ENCODE data around the gene RUNX3. TPM values are rescaled to one million over a fixed set of nuclear protein-coding genes. Genes with fewer than 3 reads are reported as not detected.

Gene RUNX3
- total and polyA plus RNA-seq, 4 donors = 0.43 to 1.1 (median 0.88) TPM

DNA sequence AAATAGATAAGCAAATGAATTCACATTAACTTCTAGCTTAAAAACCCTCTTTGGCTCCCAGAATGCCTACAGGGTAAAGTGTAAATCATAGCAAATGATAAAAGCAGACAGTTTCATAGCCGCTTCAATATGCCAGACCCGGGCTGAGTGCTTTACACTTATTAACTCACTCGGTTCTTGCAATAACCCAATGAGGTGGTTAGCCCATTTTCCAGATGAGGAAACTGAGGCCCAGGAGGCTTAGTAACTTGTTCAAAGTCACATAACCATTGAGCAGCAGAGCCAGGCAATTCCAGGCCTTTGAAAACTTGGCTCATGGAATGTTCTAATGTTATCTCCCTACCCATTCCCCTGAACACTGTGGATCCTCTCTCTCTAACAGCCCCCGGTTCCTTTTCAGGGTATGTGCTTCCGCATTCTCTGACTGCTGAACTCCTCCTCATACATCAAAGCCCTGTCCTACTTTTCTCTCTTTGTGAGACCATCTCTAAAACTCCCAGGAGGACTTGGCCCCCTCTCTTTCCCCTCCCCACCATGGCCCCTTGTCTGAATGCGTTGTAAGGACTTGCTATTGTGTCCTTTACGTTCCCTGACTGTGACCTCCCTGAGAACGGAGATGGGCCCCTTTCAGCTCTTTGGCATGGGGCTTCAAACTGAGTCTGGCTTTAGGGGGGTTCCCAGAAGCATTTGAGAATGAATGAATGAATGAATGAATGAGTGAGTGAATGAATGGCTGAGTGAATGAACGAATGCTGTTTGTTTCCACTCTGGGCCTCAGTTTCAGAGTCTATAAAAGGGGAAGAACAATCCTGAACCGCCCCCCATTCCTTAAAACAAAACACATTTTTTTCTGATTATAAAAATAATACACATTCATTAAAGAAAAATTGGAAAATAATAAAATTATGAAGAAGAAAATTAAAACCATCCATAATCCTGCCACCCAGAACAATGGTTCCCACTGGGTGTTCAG, 15.6 kb upstream of the RUNX3 start:
- Histone ChIP-seq H3K4me3 (ENCODE audit: low read depth in 1 of 3, low read length in 3 of 3) (no peak overlapping the region), H3K9me3 (ENCODE audit: control insufficient read depth in 4 of 4, low read length in 3 of 4) (no peaks in the 10 kb centered on the region), H3K27ac (ENCODE audit: low read depth in 1 of 2, low read length in 2 of 2) (no peak overlapping the region), H3K4me1 (ENCODE audit: control insufficient read depth in 4 of 4, insufficient read depth in 4 of 4, low read length in 3 of 4) (peaks cover 0 to 6% (median 2%) of the 10 kb centered on the region in 4 donors), H3K36me3 (ENCODE audit: control insufficient read depth in 4 of 4, insufficient read depth in 3 of 4, low read depth in 1 of 4, low read length in 3 of 4) (no peaks in the 10 kb centered on the region), H3K9ac (ENCODE audit: low read depth in 1 of 2, low read length in 2 of 2) (no peak overlapping the region), H3K27me3 (ENCODE audit: control insufficient read depth in 4 of 4, insufficient read depth in 4 of 4, low read length in 3 of 4) (no peaks in the 10 kb centered on the region)
- no peak for DNase-seq (ENCODE audit: low spot score)
- no peak for TF ChIP-seq FOXA2 (IDR thresholded peaks at IDR 0.05)
- 92% methylated on average over 10 of the region's 10 CpGs for WGBS

- no peak overlapping the region for H3K9ac ChIP-seq (ENCODE audit: low read depth in 1 of 2, low read length in 2 of 2)
- H3K27me3 ChIP-seq (ENCODE audit: control insufficient read depth in 4 of 4, insufficient read depth in 4 of 4, low read length in 3 of 4) = no peaks in the 10 kb centered on the region
- no peak for DNase-seq (ENCODE audit: low spot score)
- peaks cover 0 to 6% (median 2%) of the 10 kb centered on the region in 4 donors for H3K4me1 ChIP-seq (ENCODE audit: control insufficient read depth in 4 of 4, insufficient read depth in 4 of 4, low read length in 3 of 4)
- no peaks in the 10 kb centered on the region for H3K36me3 ChIP-seq (ENCODE audit: control insufficient read depth in 4 of 4, insufficient read depth in 3 of 4, low read depth in 1 of 4, low read length in 3 of 4)
- H3K4me3 ChIP-seq (ENCODE audit: low read depth in 1 of 3, low read length in 3 of 3) = no peak overlapping the region
- no peaks in the 10 kb centered on the region for H3K9me3 ChIP-seq (ENCODE audit: control insufficient read depth in 4 of 4, low read length in 3 of 4)
- TF ChIP-seq FOXA2 (IDR thresholded peaks at IDR 0.05) (no peak), RXRA (IDR thresholded peaks at IDR 0.05) (no peak), SP1 (IDR thresholded peaks at IDR 0.05) (no peak)
- TF ChIP-seq, protein P1, sequence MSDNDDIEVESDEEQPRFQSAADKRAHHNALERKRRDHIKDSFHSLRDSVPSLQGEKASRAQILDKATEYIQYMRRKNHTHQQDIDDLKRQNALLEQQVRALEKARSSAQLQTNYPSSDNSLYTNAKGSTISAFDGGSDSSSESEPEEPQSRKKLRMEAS (IDR thresholded peaks at IDR 0.05) = no peak
- no peak overlapping the region for H3K27ac ChIP-seq (ENCODE audit: low read depth in 1 of 2, low read length in 2 of 2)
- WGBS = 96% methylated on average over 3 of the region's 3 CpGs
Observed at GRCh38 chr1:24944318-24944717, 14.2 kb upstream of the RUNX3 start.

- Histone ChIP-seq H3K9ac (ENCODE audit: low read depth in 1 of 2, low read length in 2 of 2) (no peak overlapping the region), H3K4me3 (ENCODE audit: low read depth in 1 of 3, low read length in 3 of 3) (no peak overlapping the region), H3K4me1 (ENCODE audit: control insufficient read depth in 4 of 4, insufficient read depth in 4 of 4, low read length in 3 of 4) (peaks cover 0 to 6% (median 2%) of the 10 kb centered on the region in 4 donors), H3K36me3 (ENCODE audit: control insufficient read depth in 4 of 4, insufficient read depth in 3 of 4, low read depth in 1 of 4, low read length in 3 of 4) (no peaks in the 10 kb centered on the region), H3K27me3 (ENCODE audit: control insufficient read depth in 4 of 4, insufficient read depth in 4 of 4, low read length in 3 of 4) (no peaks in the 10 kb centered on the region), H3K27ac (ENCODE audit: low read depth in 1 of 2, low read length in 2 of 2) (no peak overlapping the region), H3K9me3 (ENCODE audit: control insufficient read depth in 4 of 4, low read length in 3 of 4) (no peaks in the 10 kb centered on the region)
- 86% methylated on average over 19 of the region's 19 CpGs for WGBS
- TF ChIP-seq HNF4G (IDR thresholded peaks at IDR 0.05) (no peak), SP1 (IDR thresholded peaks at IDR 0.05) (no peak), YY1 (IDR thresholded peaks at IDR 0.05) (no peak), FOXA1 (IDR thresholded peaks at IDR 0.05) (no peak), FOXA2 (IDR thresholded peaks at IDR 0.05) (no peak), JUND (IDR thresholded peaks at IDR 0.05) (no peak), HNF4A (conservative IDR thresholded peaks at IDR 0.05) (no peak), TAF1 (conservative IDR thresholded peaks at IDR 0.05) (no peak), RXRA (IDR thresholded peaks at IDR 0.05) (no peak), GABPA (IDR thresholded peaks at IDR 0.05 in 1 of 2, conservative IDR thresholded peaks at IDR 0.05 in 1 of 2) (no peak), EGR1 (IDR thresholded peaks at IDR 0.05; ENCODE audit: low read depth in 2 of 2) (no peak), CTCF (IDR thresholded peaks at IDR 0.05; ENCODE audit: low read depth, low read length, missing input control) (no peak), RAD21 (IDR thresholded peaks at IDR 0.05) (no peak)
- TF ChIP-seq, protein P1 (IDR thresholded peaks at IDR 0.05) = no peak
- TF ChIP-seq, protein P2, sequence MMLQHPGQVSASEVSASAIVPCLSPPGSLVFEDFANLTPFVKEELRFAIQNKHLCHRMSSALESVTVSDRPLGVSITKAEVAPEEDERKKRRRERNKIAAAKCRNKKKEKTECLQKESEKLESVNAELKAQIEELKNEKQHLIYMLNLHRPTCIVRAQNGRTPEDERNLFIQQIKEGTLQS (IDR thresholded peaks at IDR 0.05) = no peak
- TF ChIP-seq, protein P3, sequence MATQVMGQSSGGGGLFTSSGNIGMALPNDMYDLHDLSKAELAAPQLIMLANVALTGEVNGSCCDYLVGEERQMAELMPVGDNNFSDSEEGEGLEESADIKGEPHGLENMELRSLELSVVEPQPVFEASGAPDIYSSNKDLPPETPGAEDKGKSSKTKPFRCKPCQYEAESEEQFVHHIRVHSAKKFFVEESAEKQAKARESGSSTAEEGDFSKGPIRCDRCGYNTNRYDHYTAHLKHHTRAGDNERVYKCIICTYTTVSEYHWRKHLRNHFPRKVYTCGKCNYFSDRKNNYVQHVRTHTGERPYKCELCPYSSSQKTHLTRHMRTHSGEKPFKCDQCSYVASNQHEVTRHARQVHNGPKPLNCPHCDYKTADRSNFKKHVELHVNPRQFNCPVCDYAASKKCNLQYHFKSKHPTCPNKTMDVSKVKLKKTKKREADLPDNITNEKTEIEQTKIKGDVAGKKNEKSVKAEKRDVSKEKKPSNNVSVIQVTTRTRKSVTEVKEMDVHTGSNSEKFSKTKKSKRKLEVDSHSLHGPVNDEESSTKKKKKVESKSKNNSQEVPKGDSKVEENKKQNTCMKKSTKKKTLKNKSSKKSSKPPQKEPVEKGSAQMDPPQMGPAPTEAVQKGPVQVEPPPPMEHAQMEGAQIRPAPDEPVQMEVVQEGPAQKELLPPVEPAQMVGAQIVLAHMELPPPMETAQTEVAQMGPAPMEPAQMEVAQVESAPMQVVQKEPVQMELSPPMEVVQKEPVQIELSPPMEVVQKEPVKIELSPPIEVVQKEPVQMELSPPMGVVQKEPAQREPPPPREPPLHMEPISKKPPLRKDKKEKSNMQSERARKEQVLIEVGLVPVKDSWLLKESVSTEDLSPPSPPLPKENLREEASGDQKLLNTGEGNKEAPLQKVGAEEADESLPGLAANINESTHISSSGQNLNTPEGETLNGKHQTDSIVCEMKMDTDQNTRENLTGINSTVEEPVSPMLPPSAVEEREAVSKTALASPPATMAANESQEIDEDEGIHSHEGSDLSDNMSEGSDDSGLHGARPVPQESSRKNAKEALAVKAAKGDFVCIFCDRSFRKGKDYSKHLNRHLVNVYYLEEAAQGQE (IDR thresholded peaks at IDR 0.05) = no peak
- TF ChIP-seq, protein P4, sequence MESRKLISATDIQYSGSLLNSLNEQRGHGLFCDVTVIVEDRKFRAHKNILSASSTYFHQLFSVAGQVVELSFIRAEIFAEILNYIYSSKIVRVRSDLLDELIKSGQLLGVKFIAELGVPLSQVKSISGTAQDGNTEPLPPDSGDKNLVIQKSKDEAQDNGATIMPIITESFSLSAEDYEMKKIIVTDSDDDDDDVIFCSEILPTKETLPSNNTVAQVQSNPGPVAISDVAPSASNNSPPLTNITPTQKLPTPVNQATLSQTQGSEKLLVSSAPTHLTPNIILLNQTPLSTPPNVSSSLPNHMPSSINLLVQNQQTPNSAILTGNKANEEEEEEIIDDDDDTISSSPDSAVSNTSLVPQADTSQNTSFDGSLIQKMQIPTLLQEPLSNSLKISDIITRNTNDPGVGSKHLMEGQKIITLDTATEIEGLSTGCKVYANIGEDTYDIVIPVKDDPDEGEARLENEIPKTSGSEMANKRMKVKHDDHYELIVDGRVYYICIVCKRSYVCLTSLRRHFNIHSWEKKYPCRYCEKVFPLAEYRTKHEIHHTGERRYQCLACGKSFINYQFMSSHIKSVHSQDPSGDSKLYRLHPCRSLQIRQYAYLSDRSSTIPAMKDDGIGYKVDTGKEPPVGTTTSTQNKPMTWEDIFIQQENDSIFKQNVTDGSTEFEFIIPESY (IDR thresholded peaks at IDR 0.05) = no peak
- DNase-seq (ENCODE audit: low spot score) = no peak
Observed at GRCh38 chr1:24942789-24943188, 12.7 kb upstream of the RUNX3 start.
